Keratinocyte (primary cell): ENCODE data around the gene TFDP1. TPM values are rescaled to one million over a fixed set of nuclear protein-coding genes. Genes with fewer than 3 reads are reported as not detected.

ENCODE experiments used
- DNase-seq: peaks from one replicate; pipeline ENCODE4 v3.0.0-alpha.2; 2011; ENCODE audit warnings: low read depth, missing footprints, low spot score
- FAIRE-seq: peaks from 2 replicates; lab custom pipeline; 2011; peaks lifted over from hg19 to GRCh38; lab: Jason Lieb, UNC
- H2AFZ ChIP-seq: 2 replicates; pipeline ENCODE4 v1.6.0; 2012; ENCODE audit warnings: low read length, control low read depth, inconsistent platforms; ENCODE audit not compliant: control insufficient read depth
- H3K27ac ChIP-seq: 2 replicates; pipeline ENCODE4 v1.5.1; 2011; ENCODE audit warnings: low read length; ENCODE audit not compliant: control insufficient read depth, insufficient read depth
- H3K27me3 ChIP-seq: 3 replicates; pipeline ENCODE4 v1.6.0; 2011; ENCODE audit warnings: low read length; ENCODE audit not compliant: control insufficient read depth, insufficient read depth; ENCODE audit errors: extremely low read depth
- H3K36me3 ChIP-seq, 2 experiments: 2 replicates in 1 of 2; 3 replicates in 1 of 2; pipeline ENCODE4 v1.5.1; 2011; ENCODE audit warnings: low read length in 2 of 2, mild to moderate bottlenecking in 1 of 2; ENCODE audit not compliant: control insufficient read depth in 2 of 2, insufficient read depth in 2 of 2; ENCODE audit errors: extremely low read depth in 1 of 2
- H3K4me1 ChIP-seq: 3 replicates; pipeline ENCODE4 v1.5.1; 2011; ENCODE audit warnings: low read length; ENCODE audit not compliant: control insufficient read depth, insufficient read depth; ENCODE audit errors: extremely low read depth
- H3K4me2 ChIP-seq: 3 replicates; pipeline ENCODE4 v1.6.0; 2011; ENCODE audit warnings: low read depth, low read length; ENCODE audit not compliant: control insufficient read depth, insufficient read depth; ENCODE audit errors: extremely low read depth
- H3K4me3 ChIP-seq, 3 experiments: fragments of 200-600 bp in 1 of 3; sonication (generic) in 1 of 3; 2 replicates in 2 of 3; 3 replicates in 1 of 3; pipeline ENCODE4 v1.5.1; 2011 to 2016; ENCODE audit warnings: low read length in 3 of 3, mild to moderate bottlenecking in 3 of 3, control low read depth in 2 of 3, inconsistent platforms in 1 of 3, low read depth in 1 of 3, mixed read lengths in 1 of 3, mixed run types in 1 of 3, moderate library complexity in 1 of 3; ENCODE audit not compliant: control insufficient read depth in 2 of 3, insufficient read depth in 2 of 3; ENCODE audit errors: extremely low read depth in 1 of 3
- H3K79me2 ChIP-seq: 2 replicates; pipeline ENCODE4 v1.6.0; 2012; ENCODE audit warnings: low read length; ENCODE audit not compliant: control insufficient read depth, insufficient read depth
- H3K9ac ChIP-seq: 3 replicates; pipeline ENCODE4 v1.6.0; 2011; ENCODE audit warnings: low read length; ENCODE audit not compliant: control insufficient read depth, insufficient read depth; ENCODE audit errors: extremely low read depth
- H3K9me1 ChIP-seq: 3 replicates; pipeline ENCODE4 v1.6.0; 2011; ENCODE audit warnings: low read length; ENCODE audit not compliant: control insufficient read depth, insufficient read depth; ENCODE audit errors: extremely low read depth
- H3K9me3 ChIP-seq: 2 replicates; pipeline ENCODE4 v1.5.1; 2012; ENCODE audit warnings: low read depth, low read length; ENCODE audit not compliant: control insufficient read depth
- H4K20me1 ChIP-seq: 3 replicates; pipeline ENCODE4 v1.6.0; 2011; ENCODE audit warnings: low read length; ENCODE audit not compliant: control insufficient read depth, insufficient read depth; ENCODE audit errors: extremely low read depth
- CTCF ChIP-seq, 3 experiments: IDR thresholded peaks in 1 of 3; conservative IDR thresholded peaks in 1 of 3; optimal IDR thresholded peaks in 1 of 3; 2 replicates in 2 of 3; 3 replicates in 1 of 3; pipeline versions ENCODE3 to v1.5.1; 2011; ENCODE audit warnings: low read length in 3 of 3, mild to moderate bottlenecking in 3 of 3, moderate library complexity in 2 of 3, control low read depth in 1 of 3, inconsistent platforms in 1 of 3; ENCODE audit not compliant: insufficient read depth in 2 of 3; ENCODE audit errors: extremely low read depth in 1 of 3
- EZH2 ChIP-seq: IDR thresholded peaks from one replicate; pipeline ENCODE4 v1.6.1; 2012; ENCODE audit warnings: inconsistent platforms, mild to moderate bottlenecking, low read length, moderate library complexity
- dilution Hi-C: fragments of 300-500 bp; cut with MboI; formaldehyde crosslinking; loops from one replicate; pipeline ENCODE4 v1.7.0; 2020; ENCODE audit warnings: low sequenced_read_pairs; ENCODE audit not compliant: extremely low pct_ligation_motif_present
- polyA plus RNA-seq, 5 experiments: library from polyadenylated mRNA; depleted of rRNA in 3 of 5; stranded (reverse) in 3 of 5; stranded (forward) in 1 of 5; unstranded in 1 of 5; fragments of >200 nt; gene quantifications; 1 replicate in 1 of 5; 2 replicates in 3 of 5; 3 replicates in 1 of 5; pipeline versions ENCODE4 v1.2.1 to v1.2.3, GENCODE V29; 2011 to 2012; ENCODE audit warnings: missing spikeins in 2 of 5, low read depth in 1 of 5, low replicate concordance in 1 of 5

Gene TFDP1
- polyA plus RNA-seq, 1 donor (not counting 4 experiments of a cell fraction or from before 2014, with no cell fraction given), result 105 TPM

- Histone ChIP-seq H3K9me1 (no peaks in the 10 kb centered on the region), H3K79me2 (no peaks in the 10 kb centered on the region), H2AFZ (no peak overlapping the region), H3K9me3 (no peaks in the 10 kb centered on the region), H3K27ac (no peak overlapping the region), H4K20me1 (no peaks in the 10 kb centered on the region), H3K36me3 (peaks cover 4% of the 10 kb centered on the region in 2 experiments), H3K4me1 (no peaks in the 10 kb centered on the region), H3K4me2 (no peak overlapping the region), H3K27me3 (no peaks in the 10 kb centered on the region), H3K9ac (no peak overlapping the region), H3K4me3 (no peak overlapping the region)
- no peak for TF ChIP-seq EZH2
- no peak for TF ChIP-seq CTCF (optimal IDR thresholded peaks at IDR 0.05 in 1 of 3, IDR thresholded peaks at IDR 0.05 in 1 of 3, conservative IDR thresholded peaks at IDR 0.05 in 1 of 3; ENCODE audit: extremely low read depth in 1 of 3, insufficient read depth in 2 of 3, low read length in 3 of 3)
- no peak for FAIRE-seq
- no peak for DNase-seq
- dilution Hi-C loops, result no loop called here
These were observed 29.4 kb upstream of the TFDP1 start for GRCh38 chr13:113555141-113555540.

- Histone ChIP-seq H3K9ac (no peak overlapping the region), H3K9me3 (no peaks in the 10 kb centered on the region), H3K4me1 (no peaks in the 10 kb centered on the region), H3K79me2 (no peaks in the 10 kb centered on the region), H3K4me2 (no peak overlapping the region), H3K36me3 (peaks cover 0 to 1% of the 10 kb centered on the region in 2 experiments), H3K4me3 (no peak overlapping the region), H3K27me3 (no peaks in the 10 kb centered on the region), H3K27ac (no peak overlapping the region), H3K9me1 (no peaks in the 10 kb centered on the region), H4K20me1 (no peaks in the 10 kb centered on the region), H2AFZ (no peak overlapping the region)
- FAIRE-seq (no peak), DNase-seq (no peak)
- dilution Hi-C loops, result no loop called here
- TF ChIP-seq EZH2 (no peak), CTCF (optimal IDR thresholded peaks at IDR 0.05 in 1 of 3, IDR thresholded peaks at IDR 0.05 in 1 of 3, conservative IDR thresholded peaks at IDR 0.05 in 1 of 3; ENCODE audit: extremely low read depth in 1 of 3, insufficient read depth in 2 of 3, low read length in 3 of 3) (no peak)
These were observed 27.5 kb upstream of the TFDP1 start for GRCh38 chr13:113557013-113557412.
